Measurements from ENCODE around the gene BTBD9. TPM values are rescaled to one million over a fixed set of nuclear protein-coding genes. Genes with fewer than 3 reads are reported as not detected.

Gene BTBD9
- total and polyA plus RNA-seq, 2 of the 13 experiments (the other 11 are each of a cell fraction or from before 2014, with no cell fraction given) = 1.2 to 3.0 TPM

DNA sequence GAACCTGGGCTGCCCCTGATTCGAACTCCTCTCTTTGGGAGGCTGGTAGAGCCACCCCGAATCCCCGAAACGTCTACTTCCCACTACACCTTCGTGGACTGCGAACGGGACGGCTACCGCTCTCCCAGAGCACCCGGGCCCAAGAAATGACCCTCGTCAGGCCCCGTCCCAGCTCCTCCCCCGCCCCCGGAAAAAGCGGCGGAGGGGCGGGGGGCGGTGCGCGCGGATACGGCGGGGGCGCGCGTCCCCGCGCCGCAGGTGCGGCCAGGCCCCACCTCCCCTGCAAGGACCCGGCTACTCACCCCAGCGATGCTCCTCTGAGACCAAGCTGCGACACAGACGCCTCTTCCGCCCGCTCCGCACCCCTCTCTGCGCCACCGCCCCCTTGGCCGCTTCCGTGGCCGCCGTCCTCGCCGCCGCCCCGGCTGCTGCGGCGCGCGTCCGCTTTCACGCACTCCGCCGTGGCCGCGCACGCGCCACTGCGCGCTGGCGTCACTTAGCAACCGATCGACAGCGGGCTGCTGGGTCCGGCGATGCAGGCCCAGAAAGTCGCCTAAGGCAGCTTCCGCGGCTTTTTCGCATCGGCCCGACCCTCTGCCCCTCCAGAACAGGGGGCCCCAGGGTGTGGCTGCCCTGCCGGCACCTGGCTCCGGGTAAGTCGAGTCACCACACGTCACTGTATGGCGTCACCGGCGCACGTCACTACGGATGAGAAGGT is at the start of gene BTBD9 (continued):
- TF ChIP-seq, protein P1, sequence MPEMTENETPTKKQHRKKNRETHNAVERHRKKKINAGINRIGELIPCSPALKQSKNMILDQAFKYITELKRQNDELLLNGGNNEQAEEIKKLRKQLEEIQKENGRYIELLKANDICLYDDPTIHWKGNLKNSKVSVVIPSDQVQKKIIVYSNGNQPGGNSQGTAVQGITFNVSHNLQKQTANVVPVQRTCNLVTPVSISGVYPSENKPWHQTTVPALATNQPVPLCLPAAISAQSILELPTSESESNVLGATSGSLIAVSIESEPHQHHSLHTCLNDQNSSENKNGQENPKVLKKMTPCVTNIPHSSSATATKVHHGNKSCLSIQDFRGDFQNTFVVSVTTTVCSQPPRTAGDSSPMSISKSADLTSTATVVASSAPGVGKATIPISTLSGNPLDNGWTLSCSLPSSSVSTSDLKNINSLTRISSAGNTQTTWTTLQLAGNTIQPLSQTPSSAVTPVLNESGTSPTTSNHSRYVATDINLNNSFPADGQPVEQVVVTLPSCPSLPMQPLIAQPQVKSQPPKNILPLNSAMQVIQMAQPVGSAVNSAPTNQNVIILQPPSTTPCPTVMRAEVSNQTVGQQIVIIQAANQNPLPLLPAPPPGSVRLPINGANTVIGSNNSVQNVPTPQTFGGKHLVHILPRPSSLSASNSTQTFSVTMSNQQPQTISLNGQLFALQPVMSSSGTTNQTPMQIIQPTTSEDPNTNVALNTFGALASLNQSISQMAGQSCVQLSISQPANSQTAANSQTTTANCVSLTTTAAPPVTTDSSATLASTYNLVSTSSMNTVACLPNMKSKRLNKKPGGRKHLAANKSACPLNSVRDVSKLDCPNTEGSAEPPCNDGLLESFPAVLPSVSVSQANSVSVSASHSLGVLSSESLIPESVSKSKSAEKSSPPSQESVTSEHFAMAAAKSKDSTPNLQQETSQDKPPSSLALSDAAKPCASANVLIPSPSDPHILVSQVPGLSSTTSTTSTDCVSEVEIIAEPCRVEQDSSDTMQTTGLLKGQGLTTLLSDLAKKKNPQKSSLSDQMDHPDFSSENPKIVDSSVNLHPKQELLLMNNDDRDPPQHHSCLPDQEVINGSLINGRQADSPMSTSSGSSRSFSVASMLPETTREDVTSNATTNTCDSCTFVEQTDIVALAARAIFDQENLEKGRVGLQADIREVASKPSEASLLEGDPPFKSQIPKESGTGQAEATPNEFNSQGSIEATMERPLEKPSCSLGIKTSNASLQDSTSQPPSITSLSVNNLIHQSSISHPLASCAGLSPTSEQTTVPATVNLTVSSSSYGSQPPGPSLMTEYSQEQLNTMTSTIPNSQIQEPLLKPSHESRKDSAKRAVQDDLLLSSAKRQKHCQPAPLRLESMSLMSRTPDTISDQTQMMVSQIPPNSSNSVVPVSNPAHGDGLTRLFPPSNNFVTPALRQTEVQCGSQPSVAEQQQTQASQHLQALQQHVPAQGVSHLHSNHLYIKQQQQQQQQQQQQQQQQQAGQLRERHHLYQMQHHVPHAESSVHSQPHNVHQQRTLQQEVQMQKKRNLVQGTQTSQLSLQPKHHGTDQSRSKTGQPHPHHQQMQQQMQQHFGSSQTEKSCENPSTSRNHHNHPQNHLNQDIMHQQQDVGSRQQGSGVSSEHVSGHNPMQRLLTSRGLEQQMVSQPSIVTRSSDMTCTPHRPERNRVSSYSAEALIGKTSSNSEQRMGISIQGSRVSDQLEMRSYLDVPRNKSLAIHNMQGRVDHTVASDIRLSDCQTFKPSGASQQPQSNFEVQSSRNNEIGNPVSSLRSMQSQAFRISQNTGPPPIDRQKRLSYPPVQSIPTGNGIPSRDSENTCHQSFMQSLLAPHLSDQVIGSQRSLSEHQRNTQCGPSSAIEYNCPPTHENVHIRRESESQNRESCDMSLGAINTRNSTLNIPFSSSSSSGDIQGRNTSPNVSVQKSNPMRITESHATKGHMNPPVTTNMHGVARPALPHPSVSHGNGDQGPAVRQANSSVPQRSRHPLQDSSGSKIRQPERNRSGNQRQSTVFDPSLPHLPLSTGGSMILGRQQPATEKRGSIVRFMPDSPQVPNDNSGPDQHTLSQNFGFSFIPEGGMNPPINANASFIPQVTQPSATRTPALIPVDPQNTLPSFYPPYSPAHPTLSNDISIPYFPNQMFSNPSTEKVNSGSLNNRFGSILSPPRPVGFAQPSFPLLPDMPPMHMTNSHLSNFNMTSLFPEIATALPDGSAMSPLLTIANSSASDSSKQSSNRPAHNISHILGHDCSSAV (CRISPR knock-in tag; IDR thresholded peaks at IDR 0.05; ENCODE audit: borderline replicate concordance) = no peak
- TF ChIP-seq ZBTB49 (CRISPR knock-in tag; IDR thresholded peaks at IDR 0.05; ENCODE audit: borderline replicate concordance) (no peak), TMF1 (CRISPR knock-in tag; IDR thresholded peaks at IDR 0.05; ENCODE audit: low read depth) (0 out of 2 replicates have a peak, but pooled peaks have one; percentile 82), TBP (CRISPR knock-in tag; IDR thresholded peaks at IDR 0.05) (peak; percentile 25; the same call in 1 of the 2 replicates), ATF7-NPFF (CRISPR knock-in tag; IDR thresholded peaks at IDR 0.05; ENCODE audit: low read depth) (peak; percentile 27; the same call in 1 of the 2 replicates), ZFP82 (CRISPR knock-in tag; IDR thresholded peaks at IDR 0.05; ENCODE audit: borderline replicate concordance) (no peak), ONECUT2 (CRISPR knock-in tag; IDR thresholded peaks at IDR 0.05) (no peak), SKI (IDR thresholded peaks at IDR 0.05; ENCODE audit: partially characterized antibody) (peak; percentile 7), ZNF253 (CRISPR knock-in tag; IDR thresholded peaks at IDR 0.05; ENCODE audit: borderline replicate concordance) (peak; percentile 76; the same call in 1 of the 2 replicates), NCOA1 (CRISPR knock-in tag; IDR thresholded peaks at IDR 0.05) (no peak), DMTF1 (CRISPR knock-in tag; IDR thresholded peaks at IDR 0.05) (0 out of 2 replicates have a peak, but pooled peaks have one; percentile 64), ZNF75D (CRISPR knock-in tag; IDR thresholded peaks at IDR 0.05; ENCODE audit: borderline replicate concordance) (no peak), THYN1 (CRISPR knock-in tag; IDR thresholded peaks at IDR 0.05; ENCODE audit: borderline replicate concordance, low read depth) (no peak), HOXA5 (CRISPR knock-in tag; IDR thresholded peaks at IDR 0.05) (peak; percentile 20; the same call in 1 of the 2 replicates), SALL1 (CRISPR knock-in tag; IDR thresholded peaks at IDR 0.05) (peak; percentile 70), HDAC2 (CRISPR knock-in tag; IDR thresholded peaks at IDR 0.05) (no peak)
